GM18858 (cell line): ENCODE measurements around the gene IL12A.

Source experiments
- ATAC-seq: cut with Tn5 transposase; IDR thresholded peaks from one replicate; pipeline ENCODE4 v1.9.1; 2021; ENCODE audit not compliant: unreplicated experiment

IL12A gene

GRCh38 chr3:159988617-159989271, at the start of gene IL12A:
Gene IL12A (plus strand): TSS chr3:159988835.
- peak; percentile 86 for ATAC-seq

DNA sequence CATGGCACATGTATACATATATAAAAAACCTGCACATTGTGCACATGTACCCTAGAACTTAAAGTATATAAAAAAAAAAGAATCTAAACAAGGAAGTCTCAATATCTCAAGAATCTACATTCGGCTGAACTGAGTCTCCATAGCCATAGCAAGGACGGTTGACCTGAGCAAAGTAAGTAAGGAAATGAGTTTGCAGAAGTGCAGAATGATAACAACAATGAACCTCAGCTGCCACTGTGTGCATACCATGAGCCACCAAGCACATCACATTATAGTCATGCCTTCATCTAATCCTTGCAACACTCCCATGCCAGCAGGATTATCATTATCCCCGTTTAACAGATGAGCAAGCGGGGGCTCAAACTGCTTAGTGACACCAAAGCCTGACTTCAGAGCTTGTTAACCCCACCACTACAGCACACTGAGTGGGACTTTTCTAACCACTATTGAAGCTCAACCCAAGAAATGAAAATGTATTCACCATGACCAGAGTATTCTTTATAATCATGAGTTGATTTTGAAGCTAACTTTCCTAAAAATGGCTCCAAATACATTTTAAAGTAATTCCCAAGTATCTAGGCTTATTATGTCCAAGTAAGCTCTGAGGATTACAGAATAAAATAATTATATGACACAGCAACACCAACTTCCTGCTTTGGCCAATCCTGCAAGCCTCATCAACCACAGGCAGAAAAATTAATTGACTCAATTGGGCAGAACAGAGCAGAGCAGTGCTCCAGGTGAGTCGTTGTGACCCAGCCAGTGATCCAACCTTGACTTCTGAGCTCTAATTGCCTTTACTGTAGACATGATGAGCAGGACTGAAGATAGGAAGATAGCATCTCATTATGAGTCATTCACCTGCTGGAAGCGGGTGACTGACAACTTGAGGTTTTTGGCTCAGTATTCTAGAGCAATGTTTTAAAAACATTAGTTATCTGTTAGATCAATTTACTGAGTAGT, 47.3 kb upstream of the IL12A start:
- ATAC-seq = peak; percentile 77

- ATAC-seq = no peak
These were observed 43.9 kb upstream of the IL12A start for GRCh38 chr3:159944781-159945180.

- ATAC-seq = no peak
These were observed 42.7 kb upstream of the IL12A start for GRCh38 chr3:159945930-159946329.

- no peak for ATAC-seq
These were observed 41.4 kb upstream of the IL12A start for GRCh38 chr3:159947220-159947619.

GRCh38 chr3:159948429-159949144, 40.0 kb upstream of the IL12A start:
- no peak for ATAC-seq

DNA sequence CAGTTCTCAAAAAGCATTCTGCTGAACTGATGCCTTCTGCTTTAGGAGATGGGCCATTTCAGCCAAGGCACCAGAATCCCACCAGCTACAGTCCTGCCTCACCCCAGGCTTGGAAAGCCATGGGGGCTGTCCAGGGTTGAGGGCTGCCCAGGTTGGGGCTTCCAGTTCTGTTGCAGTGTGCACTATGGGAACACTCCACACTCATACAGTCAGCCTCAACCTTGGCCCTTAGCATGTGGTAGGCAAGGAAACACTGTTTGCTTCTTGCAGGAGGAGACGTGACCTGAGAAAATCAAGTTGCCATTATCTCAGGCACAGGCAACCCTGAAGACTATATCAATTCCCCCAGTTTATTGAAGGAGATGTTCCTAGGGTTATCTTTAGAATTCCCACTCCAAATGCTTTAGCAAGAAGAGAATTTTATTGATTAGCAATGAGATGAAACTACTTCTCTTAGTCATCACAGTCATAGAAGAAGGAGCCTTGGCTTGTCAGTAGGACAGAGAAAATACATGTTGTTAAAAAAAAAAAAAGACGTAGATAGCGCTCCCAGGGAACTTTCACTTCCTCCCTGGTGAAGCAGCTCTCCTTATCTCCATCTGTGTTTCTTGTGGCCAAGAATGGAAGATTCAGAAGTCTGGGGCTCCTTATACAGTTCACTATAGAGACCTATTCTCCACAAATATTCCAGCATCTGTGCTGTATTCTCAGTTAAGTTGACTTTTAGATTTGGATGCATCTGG, 38.3 kb upstream of the IL12A start:
- ATAC-seq = peak; percentile 92

DNA sequence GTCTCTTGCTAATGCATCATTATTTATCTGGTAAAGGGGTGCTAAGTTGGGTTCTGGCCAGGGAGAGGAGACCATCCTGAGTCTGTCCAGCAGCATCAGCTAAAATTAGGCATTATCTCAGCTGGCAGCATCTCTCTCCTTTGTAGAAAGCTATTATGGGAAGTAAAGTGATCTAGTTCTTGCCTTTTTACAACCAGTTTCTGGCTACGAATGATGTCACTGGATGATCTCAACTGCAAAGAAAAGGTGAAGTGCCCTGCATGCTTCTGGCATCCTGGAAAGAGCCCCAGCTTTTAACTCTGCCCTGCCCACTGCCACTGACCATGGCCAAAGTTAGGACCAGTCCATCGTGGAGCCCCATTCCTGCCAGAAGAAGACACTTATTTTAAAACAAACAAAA, 37.1 kb upstream of the IL12A start:
- ATAC-seq = no peak

GRCh38 chr3:159953325-159954085, 35.1 kb upstream of the IL12A start:
- no peak for ATAC-seq

DNA sequence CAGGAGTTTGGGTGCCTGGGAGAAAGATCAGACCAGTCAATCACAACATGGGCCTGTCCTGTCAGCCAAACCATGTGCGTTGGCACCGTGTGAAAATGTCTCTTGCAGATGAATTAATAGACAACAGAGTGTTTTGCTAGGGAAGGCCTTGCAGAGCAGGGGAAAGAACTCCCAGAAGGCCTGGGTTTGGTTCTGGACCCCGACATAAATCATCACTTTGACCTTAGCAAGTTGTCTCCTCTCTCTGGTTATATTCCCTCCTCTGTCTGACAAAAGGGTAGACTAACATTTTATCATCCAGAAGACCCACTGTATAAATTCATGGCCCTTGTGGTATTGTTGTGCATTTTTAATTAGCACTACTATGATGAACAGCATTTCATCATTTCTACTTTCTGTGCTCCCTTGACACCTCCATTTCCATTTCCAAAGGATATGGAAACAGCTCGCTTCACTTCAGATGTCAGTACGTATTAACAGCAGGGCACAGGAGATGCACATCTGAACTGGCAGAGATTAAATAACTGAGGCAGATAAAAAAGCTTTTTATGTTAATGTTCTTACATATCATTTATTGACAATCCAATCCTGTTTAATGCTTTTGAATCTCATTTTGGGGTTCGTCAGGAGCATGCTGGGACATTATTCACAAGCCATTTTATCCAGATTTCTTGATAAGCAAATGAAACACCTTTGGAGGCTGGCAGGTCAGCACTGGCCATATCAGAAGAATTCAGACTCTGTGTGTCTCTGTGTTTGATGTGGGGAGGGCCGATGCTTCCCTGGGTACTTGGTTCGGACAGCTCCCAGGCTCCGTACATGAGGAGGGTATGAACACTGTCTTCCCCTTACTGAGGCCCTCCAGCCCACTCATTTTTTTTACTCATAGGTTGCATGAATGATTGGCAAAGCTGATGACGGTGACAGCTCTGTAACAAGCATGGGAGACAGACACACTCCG, 28.2 kb upstream of the IL12A start:
- ATAC-seq = no peak

GRCh38 chr3:159964166-159964973, 24.3 kb upstream of the IL12A start:
- ATAC-seq = peak; percentile 99

GRCh38 chr3:159971311-159971710, 17.3 kb upstream of the IL12A start:
- ATAC-seq = no peak

DNA sequence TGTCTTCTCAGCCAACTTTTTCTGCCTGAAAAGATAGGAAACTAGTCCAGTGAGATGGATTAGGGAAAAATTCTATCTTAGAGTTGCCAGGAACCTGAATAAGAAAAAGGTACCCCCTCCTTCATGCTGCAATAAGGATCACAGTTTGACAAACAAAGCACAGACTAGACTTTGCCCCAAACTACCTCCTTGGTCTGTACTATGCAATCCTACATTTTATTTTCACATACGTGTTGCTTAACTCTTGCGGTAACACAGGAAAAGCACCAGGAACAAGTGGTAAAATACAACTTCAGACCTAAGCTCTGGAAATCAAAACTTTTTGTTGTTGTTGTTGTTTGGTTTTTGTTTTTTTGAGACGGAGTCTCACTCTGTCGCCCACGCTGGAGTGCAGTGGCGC, 11.3 kb upstream of the IL12A start:
- ATAC-seq = no peak

DNA sequence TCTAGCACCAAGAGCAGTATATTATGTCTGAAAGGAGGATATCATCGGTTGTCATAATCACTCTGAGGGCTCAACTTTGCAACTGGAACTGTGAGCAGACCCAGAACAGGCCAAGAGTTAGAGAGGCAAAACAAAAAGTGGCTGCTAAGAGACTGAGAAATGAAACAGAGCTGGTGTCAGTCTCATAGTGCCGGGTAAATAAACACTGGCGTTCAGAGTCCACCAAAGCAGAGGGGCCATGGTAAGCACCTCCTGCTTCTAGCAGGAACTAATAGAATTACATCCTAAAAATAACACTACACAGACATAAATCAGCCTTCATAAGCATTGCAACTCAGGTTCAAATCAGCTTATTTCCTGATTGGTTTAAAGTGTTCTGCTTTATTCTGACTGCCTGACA, 10.3 kb upstream of the IL12A start:
- ATAC-seq = peak; percentile 89

DNA sequence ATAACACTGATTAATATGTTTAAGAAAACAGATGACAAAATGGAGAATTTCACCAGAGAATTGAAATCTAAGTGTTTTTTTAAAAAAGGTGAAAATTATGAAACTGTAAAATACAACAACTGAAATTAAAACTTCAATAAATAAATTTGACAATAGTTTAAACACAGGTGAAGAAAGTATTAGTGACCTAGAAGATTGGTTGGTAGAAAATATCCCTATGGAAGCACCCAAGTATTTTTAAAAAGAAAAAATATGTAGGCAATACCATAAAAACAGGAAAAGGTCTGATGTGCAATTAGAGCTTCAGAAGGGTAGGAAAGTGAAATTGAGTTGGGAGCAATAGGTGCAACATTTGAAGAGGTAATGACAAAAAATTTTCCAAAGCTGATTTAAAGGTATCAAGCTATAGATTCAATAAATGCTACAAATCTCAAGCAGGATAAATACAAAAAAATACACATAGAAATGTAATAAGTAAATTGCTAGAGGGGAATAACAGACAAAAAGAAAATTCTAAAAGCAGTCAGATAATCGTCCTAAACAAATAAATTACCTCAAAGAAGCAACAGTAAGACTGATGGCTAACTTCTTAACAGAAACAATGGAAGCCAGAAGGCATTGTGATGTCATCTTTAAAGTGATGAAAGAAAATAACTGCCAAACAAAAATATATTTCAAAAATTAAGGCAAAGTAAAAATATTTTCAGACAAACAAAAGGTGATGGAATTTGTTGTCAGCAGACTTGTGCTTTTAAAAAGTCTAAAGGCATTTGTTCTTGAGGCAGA, 9.5 kb upstream of the IL12A start:
- ATAC-seq = no peak

- ATAC-seq = no peak
These were observed 6.1 kb upstream of the IL12A start for GRCh38 chr3:159982442-159982974.

- ATAC-seq = peak; percentile 18
These were observed 1.3 kb upstream of the IL12A start for GRCh38 chr3:159987291-159987711.
